ENCODE measurements around the gene MBD3L2.
"Not testable (repeated sequence)": the region's sequence is repeated elsewhere in the genome, so short reads cannot be mapped to it uniquely, and the experiment has no call there.

The MBD3L2 gene

GRCh38 chr19:7063339-7063738 lies 14.2 kb downstream of the MBD3L2 start:
- DNase-seq, result no peak

- DNase-seq, result no peak
Observed at GRCh38 chr19:7063764-7064418, 14.8 kb downstream of the MBD3L2 start.

GRCh38 chr19:7067122-7067521 lies 18.0 kb downstream of the MBD3L2 start:
- DNase-seq, result not testable (repeated sequence)

- no peak for DNase-seq
Observed at GRCh38 chr19:7067716-7068115, 18.6 kb downstream of the MBD3L2 start.

- no peak for DNase-seq
Observed at GRCh38 chr19:7068599-7068998, 19.5 kb downstream of the MBD3L2 start.

- DNase-seq, result peak; percentile 82
Observed at GRCh38 chr19:7069042-7069903, 20.2 kb downstream of the MBD3L2 start, which contains the start of gene ZNF557. ZNF557 (plus strand) TSS chr19:7069703; CDS start chr19:7075075, 5,372 bp downstream.

GRCh38 chr19:7069904-7070226 lies 20.7 kb downstream of the MBD3L2 start:
- DNase-seq, result no peak

GRCh38 chr19:7072541-7072940 lies 23.4 kb downstream of the MBD3L2 start:
- DNase-seq, result no peak

- no peak for DNase-seq
Observed at GRCh38 chr19:7074705-7075282, 25.7 kb downstream of the MBD3L2 start.

- no peak for DNase-seq
Observed at GRCh38 chr19:7076151-7076550, 27.0 kb downstream of the MBD3L2 start.

- no peak for DNase-seq
Observed at GRCh38 chr19:7078008-7078407, 28.9 kb downstream of the MBD3L2 start.

- no peak for DNase-seq
Observed at GRCh38 chr19:7083076-7083956, 34.2 kb downstream of the MBD3L2 start.

- DNase-seq, result no peak
Observed at GRCh38 chr19:7088999-7089398, 39.9 kb downstream of the MBD3L2 start.

GRCh38 chr19:7098096-7098495 lies 49.0 kb downstream of the MBD3L2 start:
- DNase-seq, result no peak

- DNase-seq, result peak; percentile 93
Observed at GRCh38 chr19:7098701-7099596, 49.8 kb downstream of the MBD3L2 start.

- no peak for DNase-seq
Observed at GRCh38 chr19:7099597-7099921, 50.4 kb downstream of the MBD3L2 start.

Measured in NCI-H510A (cell line).